Stimulated activated CD8-positive, alpha-beta memory T cell treated with anti-CD3 and anti-CD28 coated beads, Interleukin-4, amount 100 ng/mL, for 48 hours (primary cell): ENCODE results near the gene GSTM1.

ENCODE experiments used
- DNase-seq: peaks from one replicate; pipeline ENCODE4 v3.0.0-alpha.2; 2020

The GSTM1 gene

DNA sequence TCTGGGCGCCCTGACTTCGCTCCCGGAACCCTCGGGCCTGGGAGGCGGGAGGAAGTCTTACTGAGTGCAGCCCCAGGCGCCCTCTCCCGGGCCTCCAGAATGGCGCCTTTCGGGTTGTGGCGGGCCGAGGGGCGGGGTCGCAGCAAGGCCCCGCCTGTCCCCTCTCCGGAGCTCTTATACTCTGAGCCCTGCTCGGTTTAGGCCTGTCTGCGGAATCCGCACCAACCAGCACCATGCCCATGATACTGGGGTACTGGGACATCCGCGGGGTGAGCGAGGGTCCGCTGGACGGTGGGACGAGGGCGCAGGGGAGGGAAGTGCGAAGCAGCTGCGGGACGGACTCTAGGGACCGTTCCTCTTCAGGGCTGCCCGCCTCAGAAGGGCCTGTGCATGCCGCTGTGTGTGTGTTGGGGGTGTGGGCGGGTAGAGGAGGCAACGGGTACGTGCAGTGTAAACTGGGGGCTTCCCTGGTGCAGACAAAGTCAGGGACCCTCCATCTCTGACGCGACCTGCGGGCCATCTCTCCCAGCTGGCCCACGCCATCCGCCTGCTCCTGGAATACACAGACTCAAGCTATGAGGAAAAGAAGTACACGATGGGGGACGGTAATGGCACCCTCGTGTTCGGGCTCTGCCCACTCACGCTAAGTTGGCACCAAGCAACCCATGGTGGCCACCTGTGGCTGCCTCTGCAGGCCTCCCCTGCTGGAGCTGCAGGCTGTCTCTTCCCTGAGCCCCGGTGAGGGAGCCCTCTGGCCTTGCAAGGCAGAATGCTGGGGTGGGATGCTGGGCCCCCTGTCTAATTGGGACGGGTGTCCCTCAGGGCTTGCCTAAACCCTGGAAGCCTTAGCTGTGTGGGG, at the start of gene GSTM1:
GSTM1 (plus strand) TSS at position 177 of the 859 bp plus-strand sequence; CDS start at position 234, 57 bp downstream.
- no peak for DNase-seq

DNA sequence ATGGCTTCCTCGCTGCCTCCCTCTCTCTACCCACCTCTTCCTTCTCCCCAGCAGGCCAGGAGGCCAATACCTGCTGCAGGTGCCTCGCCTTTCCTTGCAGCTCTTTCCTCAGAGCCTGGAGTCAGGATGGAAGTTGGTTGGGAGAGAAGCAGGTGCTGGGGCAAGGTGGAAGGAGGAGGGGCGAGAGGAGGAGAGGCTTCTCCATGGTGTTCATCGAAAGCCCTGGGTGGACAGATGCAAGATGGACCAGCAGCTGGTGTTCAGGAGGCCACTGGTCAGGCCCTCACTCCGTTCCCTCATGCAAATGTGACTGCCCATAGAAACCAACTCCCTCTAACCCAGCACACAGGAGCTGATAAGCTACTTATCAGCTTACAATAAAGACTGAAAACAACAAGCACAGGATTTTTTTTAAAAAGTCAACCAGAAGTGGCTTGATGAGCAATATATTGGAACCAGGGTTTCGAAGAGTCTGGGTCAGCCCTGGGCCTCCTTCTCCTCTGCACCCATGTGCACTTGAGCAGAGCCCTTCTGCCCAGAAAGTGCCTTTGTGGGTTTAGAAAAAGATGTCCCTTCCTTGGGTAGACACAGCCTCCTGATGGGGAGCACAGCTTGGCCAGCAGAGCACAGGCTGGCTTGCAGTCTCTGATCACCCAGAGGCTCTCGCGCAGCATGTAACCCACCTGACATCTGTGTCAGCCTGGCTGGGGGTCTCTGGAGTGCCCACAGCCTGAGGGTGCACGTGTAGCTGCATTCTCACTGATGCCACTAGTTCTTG, 48.4 kb upstream of the GSTM1 start:
- DNase-seq, result no peak

DNA sequence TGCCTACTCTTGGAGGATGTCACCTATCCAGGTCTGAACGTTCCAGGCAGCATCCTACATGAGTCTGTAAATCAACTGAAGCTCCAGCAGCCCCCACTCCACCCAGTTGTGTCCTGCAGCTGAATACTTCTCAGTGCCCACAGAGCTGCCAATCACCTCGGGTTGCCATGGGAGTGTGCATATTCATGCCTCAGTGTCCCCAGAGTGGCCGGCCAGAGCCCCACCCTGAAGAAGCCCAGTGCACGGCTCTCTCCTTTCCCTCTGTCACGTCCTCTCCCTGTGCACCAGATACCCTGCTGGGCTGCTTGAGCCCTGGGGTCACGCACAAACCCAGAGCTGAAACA, 47.8 kb upstream of the GSTM1 start:
- DNase-seq, result no peak

DNA sequence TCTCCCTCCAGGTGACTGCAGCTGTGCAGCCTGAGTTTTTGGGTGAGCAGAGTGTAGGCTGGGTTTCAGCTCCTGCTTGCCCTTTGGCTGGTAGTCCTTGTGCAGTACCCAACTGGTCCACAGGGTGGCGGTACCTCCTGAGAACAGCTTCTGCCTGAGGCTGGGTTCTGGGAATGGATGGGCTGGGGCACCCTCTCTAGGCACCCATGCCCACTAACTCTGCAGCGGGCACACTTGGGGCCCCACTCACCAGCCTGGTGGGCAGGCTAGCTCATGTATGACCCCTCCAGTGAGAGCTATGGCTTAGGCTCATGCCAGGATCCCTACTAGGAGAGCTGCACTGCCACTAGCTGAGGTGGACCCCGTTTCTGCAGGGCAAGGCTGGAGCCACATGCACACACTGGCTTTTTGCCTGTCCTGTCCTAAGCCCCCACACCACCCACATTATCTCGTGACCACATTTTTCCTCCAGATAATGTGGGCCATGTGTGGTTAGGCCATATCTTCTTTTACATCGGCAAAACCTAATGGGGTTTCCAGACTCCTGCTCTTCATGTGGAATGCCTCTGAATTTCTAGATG, 47.2 kb upstream of the GSTM1 start:
- DNase-seq, result peak; percentile 100

DNA sequence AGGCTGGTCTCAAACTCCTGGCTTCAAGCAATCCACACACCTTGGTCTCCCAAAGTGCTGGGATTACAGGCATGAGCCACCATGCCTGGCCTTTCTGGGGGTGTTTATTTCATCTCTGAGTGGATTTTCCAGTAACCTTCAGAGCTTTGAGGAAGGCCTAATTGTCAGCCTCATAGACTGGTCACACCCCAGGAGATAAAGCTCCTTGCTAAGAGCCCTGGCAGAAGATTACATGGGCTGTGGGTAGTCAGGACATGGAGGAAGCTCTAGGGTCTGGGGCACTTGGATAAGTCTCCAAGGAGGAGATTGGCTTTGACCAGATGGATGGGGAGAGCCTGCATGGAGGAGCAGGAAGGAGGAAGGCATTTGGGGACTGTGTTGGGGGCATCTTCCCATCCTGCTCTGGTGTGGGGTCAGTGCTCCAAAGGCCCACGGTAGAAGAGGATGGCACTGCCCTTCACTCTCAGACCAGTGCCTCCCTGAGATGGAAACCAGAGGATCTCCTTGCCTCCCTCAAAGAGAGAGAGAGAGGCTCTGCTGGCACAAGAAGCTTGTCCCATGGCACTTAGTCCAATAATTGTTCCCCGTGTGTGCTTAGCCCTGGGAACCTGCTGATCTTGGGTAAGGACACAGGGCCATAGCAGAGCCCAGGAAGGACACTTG, 46.4 kb upstream of the GSTM1 start:
- DNase-seq, result no peak

DNA sequence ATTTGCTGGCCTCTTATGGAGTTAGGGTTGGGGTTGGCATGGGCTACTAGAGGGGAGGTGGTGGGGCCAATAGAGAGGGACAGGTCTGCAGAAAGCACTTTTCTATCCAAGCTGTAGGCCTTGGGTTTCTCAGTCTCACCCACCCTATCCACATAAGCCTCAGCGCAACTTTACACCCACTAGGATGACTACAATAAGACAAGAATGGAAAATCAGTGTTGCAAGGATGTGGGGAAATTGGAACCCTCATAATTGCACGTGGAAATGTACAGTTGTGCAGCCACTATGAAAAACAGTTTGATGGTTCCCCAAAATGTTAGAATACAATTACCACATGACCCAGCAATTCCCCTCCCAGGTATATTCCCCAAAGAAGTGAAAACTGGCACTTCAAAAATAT, 45.8 kb upstream of the GSTM1 start:
- DNase-seq, result no peak

DNA sequence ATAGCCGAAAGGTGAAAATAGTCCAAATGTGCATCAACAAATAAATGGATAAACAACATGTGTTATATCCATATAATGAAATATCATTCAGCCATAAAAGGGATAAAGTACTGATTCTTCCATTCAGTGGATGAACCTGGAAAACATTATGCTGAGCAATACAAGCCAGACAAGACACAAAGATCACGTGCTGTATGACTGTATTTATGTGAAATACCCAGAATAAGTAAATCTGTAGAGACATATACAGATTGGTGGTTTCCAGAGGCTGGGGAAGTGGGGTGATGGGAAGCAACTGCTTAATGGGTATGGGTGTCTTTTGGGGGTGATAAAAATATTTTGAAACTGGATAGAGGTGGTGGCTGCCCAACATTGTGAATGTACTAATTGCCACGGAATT, 45.0 kb upstream of the GSTM1 start:
- DNase-seq, result no peak

DNA sequence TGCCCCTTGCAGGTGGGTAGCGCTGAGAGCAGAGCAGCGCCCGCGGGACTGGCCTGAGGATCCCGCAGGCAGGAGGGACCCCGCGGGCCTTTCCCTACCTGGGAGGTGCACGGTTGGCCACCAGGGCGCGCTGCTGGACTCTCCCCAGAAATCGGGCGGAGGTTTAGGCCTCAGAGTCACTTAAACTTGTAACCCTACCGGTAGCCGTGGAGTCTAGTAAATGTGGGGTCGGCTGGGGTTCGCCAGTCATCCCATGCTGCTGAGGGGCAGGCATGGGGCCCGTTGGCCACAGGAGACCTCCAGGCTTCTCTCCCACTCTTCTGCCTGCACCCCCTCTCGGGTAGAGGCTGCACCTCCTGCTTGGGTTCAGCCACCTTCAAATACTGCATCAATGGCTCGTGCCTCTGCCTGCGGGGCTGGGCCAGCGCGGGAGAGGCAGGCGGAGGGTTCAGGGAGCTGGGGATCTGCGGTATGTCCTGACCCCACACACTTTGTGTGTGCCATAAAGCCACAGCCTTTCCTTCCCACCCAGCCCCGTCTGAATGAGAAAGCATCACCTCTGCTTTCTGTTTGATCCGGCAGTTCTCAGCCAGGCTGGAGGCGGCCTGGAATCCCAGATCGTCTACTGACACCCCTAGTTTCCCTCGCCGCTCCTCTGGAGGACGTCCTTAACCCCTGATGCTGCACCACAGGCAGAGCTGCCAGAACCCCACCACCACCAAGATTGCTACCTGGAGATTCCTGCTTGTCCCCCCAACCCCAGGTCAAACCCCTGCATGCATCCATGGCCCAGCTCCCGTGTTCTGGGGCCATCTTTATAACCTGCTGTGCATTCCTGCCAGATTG, 44.0 kb upstream of the GSTM1 start:
- DNase-seq, result peak; percentile 96

DNA sequence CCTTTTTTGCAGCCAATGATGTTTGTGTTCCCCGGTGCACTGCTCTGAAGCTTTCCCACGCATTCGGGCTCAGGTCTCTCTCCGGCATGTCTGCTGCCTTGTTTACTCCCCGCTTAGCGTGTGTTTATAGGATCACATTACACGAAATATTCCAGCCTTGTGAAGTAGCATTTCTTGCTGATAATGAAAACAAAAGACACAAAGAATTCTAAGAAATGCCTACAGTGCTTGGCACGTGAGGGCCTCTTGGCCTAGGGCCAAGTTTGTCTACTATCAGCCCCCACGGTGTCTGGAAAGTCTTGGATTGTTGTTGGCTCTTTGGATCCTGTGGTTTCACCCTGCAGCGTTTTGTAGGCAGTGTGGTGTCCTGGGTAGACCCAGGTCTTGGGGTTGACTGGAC, 42.9 kb upstream of the GSTM1 start:
- DNase-seq, result no peak

DNA sequence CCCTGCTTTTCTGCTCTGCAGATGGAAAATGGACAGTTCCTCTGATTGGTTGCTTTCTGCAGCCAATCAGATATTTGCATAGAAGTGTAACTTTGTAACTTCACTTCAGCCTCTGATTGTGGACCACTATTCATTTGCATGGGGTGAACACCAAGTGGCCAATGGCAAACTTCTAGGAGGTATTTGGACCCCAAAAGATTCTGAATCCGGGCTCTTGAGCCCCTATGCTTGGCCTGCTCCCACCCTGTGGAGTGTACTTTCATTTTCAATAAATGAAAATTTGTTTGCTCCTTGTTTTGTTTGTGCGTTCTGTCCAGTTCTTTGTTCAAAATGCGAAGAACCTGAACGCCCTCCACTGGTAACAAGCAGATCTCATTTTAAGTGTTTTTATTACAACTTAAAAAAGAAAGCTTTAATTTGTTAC, 38.1 kb upstream of the GSTM1 start:
- DNase-seq, result no peak

DNA sequence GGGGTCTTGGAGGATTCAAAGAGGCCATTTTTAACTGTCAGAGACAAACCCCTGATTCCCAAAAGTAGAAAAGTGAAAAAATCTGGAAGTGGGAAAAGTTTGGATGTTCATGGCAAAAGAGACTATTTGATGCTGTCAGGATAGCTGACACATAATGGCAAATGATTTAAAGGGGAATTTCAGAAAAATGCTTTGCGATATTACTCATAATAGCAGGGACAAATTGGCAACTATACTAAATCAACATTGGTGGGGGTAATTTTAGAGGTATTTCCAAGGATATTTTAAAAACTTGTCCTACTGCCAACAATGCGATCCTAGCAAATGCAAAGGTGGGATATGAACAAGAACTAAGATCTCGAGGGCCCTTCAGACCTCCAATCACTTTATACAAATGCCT, 37.0 kb upstream of the GSTM1 start:
- DNase-seq, result no peak

DNA sequence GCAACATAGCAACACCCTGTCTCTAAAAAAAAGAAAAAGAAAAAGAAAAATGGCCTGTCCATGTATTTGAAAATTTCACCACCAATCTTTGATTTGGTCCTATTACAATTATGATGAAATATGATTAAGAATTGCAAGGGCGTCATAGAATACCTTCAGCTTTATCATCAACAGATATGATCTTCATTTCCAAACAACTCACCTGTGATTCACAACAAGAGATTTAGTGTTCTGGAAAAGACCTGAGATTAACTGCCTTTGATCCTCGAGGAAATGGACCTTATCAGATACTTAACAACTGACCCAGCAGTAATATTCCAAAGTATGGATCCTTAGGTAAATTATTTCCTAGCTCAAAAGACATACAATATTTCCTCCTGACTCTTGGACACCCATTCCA, 35.2 kb upstream of the GSTM1 start:
- DNase-seq, result no peak

DNA sequence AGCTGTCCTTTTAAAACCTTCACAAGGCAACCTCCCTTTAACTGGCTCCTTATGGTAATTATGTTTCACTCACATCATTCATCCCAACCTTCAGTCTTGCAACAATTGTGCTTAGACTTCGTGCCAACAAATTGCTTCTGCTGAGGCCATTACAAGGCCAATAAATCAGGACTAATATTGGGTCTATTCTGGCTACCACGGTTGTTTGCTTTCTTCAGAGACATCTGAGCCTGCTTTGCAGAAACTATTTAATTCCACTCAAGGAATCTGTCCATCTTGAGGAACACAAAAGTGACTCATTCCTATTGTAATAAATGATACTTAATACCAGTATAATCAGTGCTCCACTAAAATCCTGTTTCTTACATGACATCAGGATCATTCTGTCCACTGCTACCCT, 34.3 kb upstream of the GSTM1 start:
- DNase-seq, result no peak

DNA sequence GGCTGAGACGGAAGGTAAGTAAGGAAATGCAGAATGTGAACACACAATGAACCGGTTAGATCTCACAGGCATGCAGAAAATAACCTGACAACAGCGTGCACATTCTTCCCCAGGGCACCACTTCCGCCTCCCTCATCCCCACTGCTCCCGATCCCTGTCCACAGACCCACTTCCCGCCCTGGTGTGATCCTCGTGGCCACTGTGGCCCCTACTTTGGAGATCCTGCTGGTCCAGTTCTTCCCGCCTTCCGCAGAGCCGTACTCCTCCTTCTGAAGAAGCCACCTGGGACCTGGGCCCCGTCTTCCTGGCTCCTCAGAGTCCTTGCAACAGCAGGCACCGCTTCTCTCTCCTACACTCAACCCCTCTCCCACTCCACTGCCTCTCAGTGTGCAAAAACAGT, 33.1 kb upstream of the GSTM1 start:
- no peak for DNase-seq

DNA sequence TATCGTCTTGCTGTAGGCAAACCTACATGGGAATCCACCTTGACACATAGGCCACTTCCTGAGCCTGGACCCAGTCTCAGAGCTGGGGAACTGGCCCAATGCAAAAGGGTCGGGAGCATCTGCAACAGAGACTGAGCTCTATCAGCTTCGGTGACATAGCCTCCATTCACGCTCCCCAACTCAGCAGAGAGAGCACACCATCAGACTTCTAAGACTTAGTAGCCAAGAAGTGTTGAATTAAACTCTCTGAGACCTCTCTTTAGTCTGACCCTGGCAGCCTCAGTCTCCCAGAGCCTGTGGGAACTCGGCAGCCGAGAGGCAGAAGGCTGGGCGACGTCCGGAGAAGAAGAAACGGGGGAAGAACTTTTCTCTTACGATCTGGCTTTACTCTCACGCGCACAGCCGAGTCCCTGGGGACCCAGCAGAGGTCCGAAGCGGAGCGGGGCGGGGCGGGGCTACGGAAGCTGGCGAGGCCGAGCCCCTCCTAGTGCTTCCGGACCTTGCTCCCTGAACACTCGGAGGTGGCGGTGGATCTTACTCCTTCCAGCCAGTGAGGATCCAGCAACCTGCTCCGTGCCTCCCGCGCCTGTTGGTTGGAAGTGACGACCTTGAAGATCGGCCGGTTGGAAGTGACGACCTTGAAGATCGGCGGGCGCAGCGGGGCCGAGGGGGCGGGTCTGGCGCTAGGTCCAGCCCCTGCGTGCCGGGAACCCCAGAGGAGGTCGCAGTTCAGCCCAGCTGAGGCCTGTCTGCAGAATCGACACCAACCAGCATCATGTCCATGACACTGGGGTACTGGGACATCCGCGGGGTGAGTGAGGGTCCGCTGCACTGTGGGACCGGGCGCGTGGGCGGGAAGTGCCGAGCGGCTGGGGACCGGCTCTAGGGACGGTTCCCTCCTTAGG, 31.8 kb upstream of the GSTM1 start, which contains the start of gene GSTM4:
GSTM4 (plus strand) TSS at position 485 of the 905 bp plus-strand sequence; CDS start at position 776, 291 bp downstream.
- peak; percentile 88 for DNase-seq

DNA sequence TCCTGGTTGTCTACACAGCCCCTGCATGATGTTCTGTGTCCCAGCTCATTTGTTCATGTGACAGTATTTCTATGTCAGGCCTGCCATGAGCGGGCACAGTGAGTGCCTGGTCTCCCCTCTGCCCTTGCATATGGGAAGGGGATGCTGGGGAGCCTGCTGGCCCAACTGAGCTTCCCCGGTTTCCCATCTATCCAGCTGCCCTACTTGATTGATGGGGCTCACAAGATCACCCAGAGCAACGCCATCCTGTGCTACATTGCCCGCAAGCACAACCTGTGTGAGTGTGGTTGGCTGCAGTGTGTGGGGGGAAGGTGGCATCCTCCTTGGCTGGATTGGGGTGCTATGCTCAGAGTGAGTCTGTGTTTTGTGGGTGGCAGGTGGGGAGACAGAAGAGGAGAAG, 30.2 kb upstream of the GSTM1 start:
- no peak for DNase-seq

DNA sequence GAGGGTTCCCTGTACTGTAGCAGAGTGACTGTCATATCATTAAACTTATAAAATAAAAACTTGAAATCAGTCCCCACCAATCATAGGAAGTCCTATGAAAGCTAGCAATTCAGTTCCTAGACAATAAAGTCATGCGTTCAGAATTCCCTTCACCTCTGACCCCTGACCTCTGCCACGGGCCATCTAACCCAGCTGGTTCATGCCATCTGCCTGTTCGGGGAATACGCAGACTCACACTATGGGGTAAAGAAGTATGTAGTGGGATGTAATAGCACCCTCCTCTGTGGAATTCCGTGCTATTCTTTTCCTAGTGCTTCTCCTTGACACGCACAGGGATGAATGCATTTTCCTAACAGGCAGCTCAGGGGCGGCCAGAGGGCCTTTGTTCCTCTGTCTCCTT, 29.6 kb upstream of the GSTM1 start:
- no peak for DNase-seq

DNA sequence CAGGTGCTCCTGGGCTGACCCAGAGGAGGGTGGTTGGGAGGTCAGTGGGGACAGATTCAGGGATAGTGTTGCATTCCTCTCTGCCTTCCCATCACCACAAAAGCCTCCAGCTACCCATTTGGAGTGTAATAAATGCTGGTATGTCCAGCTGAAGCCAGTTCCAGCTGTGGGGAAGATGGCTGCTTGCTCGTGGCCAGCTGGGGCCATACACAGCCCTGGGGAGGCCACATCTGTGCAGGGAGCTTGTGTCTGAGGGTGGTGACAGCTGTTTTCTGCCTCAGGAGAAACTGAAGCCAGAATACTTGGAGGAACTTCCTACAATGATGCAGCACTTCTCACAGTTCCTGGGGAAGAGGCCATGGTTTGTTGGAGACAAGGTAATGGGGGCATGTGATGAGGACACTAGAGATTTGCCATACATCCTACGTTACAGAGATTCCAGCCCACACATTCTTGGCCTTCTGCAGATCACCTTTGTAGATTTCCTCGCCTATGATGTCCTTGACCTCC, 29.0 kb upstream of the GSTM1 start:
- no peak for DNase-seq

DNA sequence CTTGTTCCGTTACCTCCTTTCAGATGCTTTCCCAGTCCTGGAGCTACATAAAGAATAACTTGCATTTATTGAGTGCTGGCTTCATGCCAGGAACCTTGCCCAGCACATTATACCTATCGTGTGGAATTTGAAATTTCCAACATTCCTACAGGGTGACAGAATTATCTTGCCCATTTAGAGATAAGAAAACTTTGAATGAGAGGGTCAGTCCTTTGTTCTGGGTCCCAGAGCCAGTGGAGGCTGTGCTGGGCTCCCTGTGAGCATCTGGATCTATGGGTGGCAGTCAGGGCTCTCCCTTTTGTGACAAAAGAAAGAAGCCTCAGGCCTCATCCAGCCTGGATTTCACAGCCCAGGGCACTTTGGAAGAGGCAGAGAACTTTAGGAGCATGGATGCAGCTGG, 28.5 kb upstream of the GSTM1 start:
- DNase-seq, result no peak

DNA sequence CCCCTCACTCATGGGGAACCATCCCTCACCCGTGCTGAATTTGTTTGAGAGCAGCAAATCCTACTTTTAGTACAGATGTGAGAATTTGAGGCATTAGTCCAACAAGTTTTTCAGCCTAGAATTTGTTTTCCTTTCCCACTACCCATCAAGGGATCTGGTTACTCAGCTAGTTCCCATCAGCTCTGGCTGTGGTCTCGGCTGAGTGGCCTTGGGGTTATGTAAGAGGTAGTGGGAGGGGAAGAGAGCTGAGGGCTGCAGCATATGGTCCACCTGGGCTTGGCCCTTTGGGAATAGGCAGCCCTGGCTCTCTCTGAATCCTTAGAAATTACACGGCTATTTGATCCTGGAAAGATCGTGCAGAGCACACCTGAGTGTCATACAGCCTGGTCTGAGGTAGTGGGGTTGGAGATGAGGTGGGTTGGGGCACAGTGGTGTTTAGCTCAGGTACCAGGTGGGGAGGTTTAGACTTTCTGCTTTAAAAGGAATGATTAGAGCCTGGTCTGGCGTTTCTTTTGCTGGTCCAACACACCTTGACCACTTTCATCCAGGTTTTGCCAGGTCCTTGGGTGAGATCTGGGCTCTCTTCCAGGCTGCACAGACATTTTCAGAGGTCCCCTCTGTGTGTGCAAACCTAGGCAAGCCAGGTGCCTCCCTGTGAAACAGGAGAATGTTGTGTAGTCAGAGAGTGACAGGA, 27.5 kb upstream of the GSTM1 start:
- no peak for DNase-seq
